WTC11 (cell line): ENCODE data around the gene GALE. TPM values are rescaled to one million over a fixed set of nuclear protein-coding genes. Genes with fewer than 3 reads are reported as not detected.

Experiments
- ATAC-seq: fragments of 200-7000 bp; cut with Tn5 transposase; 2 replicates; pipeline ENCODE4 v1.10.0; 2021; ENCODE audit warnings: mild to moderate bottlenecking, moderate library complexity
- CTCF ChIA-PET: fragments of 300-600 bp; sonication (Branson Sonifier 250); formaldehyde crosslinking; loops from one replicate; lab custom pipeline; 2021; ENCODE audit warnings: antibody characterized with exemption; lab: Charles Lee
- POLR2A ChIA-PET: fragments of 350-600 bp; sonication (Branson Sonifier 250); formaldehyde crosslinking; loops from one replicate; lab custom pipeline; 2021; ENCODE audit warnings: antibody characterized with exemption; lab: Charles Lee
- DNase-seq: peaks from one replicate; pipeline ENCODE4 v3.0.0; 2021; ENCODE audit warnings: low spot score
- H3K27ac Mint-ChIP-seq: 2 replicates; pipeline ENCODE4 v1.8.0; 2021; ENCODE audit warnings: mixed read lengths
- H3K27me3 Mint-ChIP-seq: 2 replicates; pipeline ENCODE4 v1.8.0; 2021; ENCODE audit warnings: low read depth, mild to moderate bottlenecking, moderate library complexity, mixed read lengths
- H3K36me3 Mint-ChIP-seq: 2 replicates; pipeline ENCODE4 v1.8.0; 2021; ENCODE audit warnings: mixed read lengths
- H3K4me1 Mint-ChIP-seq: 2 replicates; pipeline ENCODE4 v1.8.0; 2022; ENCODE audit warnings: mixed read lengths
- H3K4me3 Mint-ChIP-seq: 2 replicates; pipeline ENCODE4 v1.8.0; 2021; ENCODE audit warnings: mild to moderate bottlenecking, moderate library complexity, mixed read lengths
- H3K9me3 Mint-ChIP-seq: 2 replicates; pipeline ENCODE4 v1.8.0; 2021; ENCODE audit warnings: mixed read lengths
- CREB1 ChIP-seq: sonication (generic); formaldehyde crosslinking; IDR thresholded peaks from 2 replicates; pipeline ENCODE4 v1.8.0; 2023; ENCODE audit warnings: mild to moderate bottlenecking, missing genetic modification reagents
- CREM ChIP-seq: sonication (generic); formaldehyde crosslinking; IDR thresholded peaks from 2 replicates; pipeline ENCODE4 v1.8.1; 2022; ENCODE audit warnings: mild to moderate bottlenecking, missing genetic modification reagents, moderate library complexity
- ESRRA ChIP-seq: sonication (generic); formaldehyde crosslinking; IDR thresholded peaks from 2 replicates; pipeline ENCODE4 v1.8.1; 2022; ENCODE audit warnings: mild to moderate bottlenecking, missing genetic modification reagents, borderline replicate concordance
- ETV6 ChIP-seq: sonication (generic); formaldehyde crosslinking; IDR thresholded peaks from 2 replicates; pipeline ENCODE4 v1.8.1; 2022; ENCODE audit warnings: mild to moderate bottlenecking, missing genetic modification reagents
- FOXK1 ChIP-seq: sonication (generic); formaldehyde crosslinking; IDR thresholded peaks from 2 replicates; pipeline ENCODE4 v1.8.0; 2022; ENCODE audit warnings: mild to moderate bottlenecking, moderate library complexity, missing genetic modification reagents
- HMGA2 ChIP-seq: fragments of 250-450 bp; sonication (Bioruptor Pico); IDR thresholded peaks from 2 replicates; pipeline ENCODE4 v1.4.0; 2021; ENCODE audit warnings: mild to moderate bottlenecking, moderate library complexity
- NFATC4 ChIP-seq: fragments of 250-450 bp; sonication (Bioruptor Pico); IDR thresholded peaks from 2 replicates; pipeline ENCODE4 v1.9.0; 2021; ENCODE audit warnings: mild to moderate bottlenecking
- NFE2L1 ChIP-seq: sonication (generic); formaldehyde crosslinking; IDR thresholded peaks from 2 replicates; pipeline ENCODE4 v1.8.1; 2023; ENCODE audit warnings: missing genetic modification reagents
- ZNF121 ChIP-seq: sonication (generic); formaldehyde crosslinking; IDR thresholded peaks from 2 replicates; pipeline ENCODE4 v1.8.0; 2023; ENCODE audit warnings: missing genetic modification reagents
- total RNA-seq: library from RNA; stranded (reverse); gene quantifications from 3 replicates; pipeline ENCODE4 v1.2.3, GENCODE V29; 2021
- TF ChIP-seq, protein P1 (sequence below): sonication (generic); formaldehyde crosslinking; IDR thresholded peaks from 2 replicates; pipeline ENCODE4 v1.8.0; 2022; ENCODE audit warnings: mild to moderate bottlenecking, missing genetic modification reagents
- TF ChIP-seq, protein P2 (sequence below): sonication (generic); formaldehyde crosslinking; IDR thresholded peaks from 2 replicates; pipeline ENCODE4 v1.8.1; 2023; ENCODE audit warnings: mild to moderate bottlenecking, missing genetic modification reagents
- TF ChIP-seq, protein P3 (sequence below): sonication (generic); formaldehyde crosslinking; IDR thresholded peaks from 2 replicates; pipeline ENCODE4 v1.8.1; 2023; ENCODE audit warnings: mild to moderate bottlenecking, missing genetic modification reagents, moderate library complexity
- TF ChIP-seq, protein P4 (sequence below): sonication (generic); formaldehyde crosslinking; IDR thresholded peaks from 2 replicates; pipeline ENCODE4 v1.8.1; 2023; ENCODE audit warnings: mild to moderate bottlenecking, missing genetic modification reagents
- TF ChIP-seq, protein P5 (sequence below): sonication (generic); formaldehyde crosslinking; IDR thresholded peaks from 2 replicates; pipeline ENCODE4 v1.8.1; 2023; ENCODE audit warnings: mild to moderate bottlenecking, moderate library complexity, missing genetic modification reagents
- TF ChIP-seq, protein P6 (sequence below): fragments of 250-450 bp; sonication (Bioruptor Pico); IDR thresholded peaks from 2 replicates; pipeline ENCODE4 v2.1.2; 2022; ENCODE audit warnings: mild to moderate bottlenecking, moderate library complexity

GALE gene
- total RNA-seq, 1 experiment from 2014 or later = 30.3 TPM

DNA sequence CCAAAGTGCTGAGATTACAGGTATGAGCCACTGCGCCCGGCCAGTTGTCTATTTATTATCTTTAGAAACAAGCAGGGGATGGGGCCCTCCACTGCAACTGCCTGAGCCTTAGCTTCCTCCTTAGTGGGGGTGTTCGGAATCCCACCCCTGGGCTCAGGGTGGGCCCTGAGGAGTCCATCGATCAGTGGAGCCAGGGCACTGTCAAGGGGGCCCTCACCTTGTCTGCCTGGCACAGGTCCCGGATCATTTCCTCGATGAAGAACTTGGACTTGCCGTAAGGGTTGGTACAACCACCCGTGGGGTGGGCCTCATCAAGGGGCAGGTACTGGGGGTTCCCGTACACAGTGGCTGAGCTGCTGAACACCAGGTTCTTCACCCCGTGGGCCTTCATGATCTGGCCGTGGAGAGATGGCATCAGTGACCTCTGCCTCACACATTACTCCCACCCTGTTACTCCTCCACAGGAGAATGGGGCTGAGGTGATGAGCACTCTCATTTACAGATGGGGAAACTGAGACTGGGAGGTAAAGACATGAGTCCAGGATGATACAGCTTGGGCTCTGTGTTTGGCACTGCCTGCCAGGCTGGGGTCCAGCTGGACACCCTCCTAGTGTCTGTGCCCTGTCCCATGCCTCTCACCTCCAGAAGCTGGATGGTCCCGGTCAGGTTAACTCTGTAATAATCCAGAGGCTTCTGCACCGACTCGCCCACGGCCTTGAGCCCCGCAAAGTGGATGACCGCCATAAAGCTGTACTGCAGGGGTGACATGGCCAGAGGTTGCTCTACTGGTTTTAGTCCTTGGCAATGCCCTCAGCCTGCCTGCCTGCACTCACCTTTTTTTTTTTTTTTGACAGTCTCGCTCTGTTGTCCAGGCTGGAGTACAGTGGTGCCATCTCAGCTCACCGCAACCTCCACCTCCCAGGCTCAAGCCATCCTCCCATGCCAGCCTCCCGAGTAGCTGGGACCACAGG, 2.8 kb downstream of the GALE start:
- ChIA-PET CTCF (interaction anchor here (0.9 to 7.8 kb wide), 9 partner anchors 9 to 161 kb away, joined by 3 to 109 read pairs (median 4); partner anchors contain the start of gene PITHD1), POLR2A (no interaction called here)
- TF ChIP-seq ESRRA (CRISPR knock-in tag) (no peak), CREB1 (CRISPR knock-in tag) (no peak), NFATC4 (CRISPR knock-in tag) (no peak), HMGA2 (CRISPR knock-in tag) (no peak), ETV6 (no peak), NFE2L1 (CRISPR knock-in tag) (no peak), FOXK1 (CRISPR knock-in tag) (no peak), ZNF121 (CRISPR knock-in tag) (no peak), CREM (CRISPR knock-in tag) (no peak)
- TF ChIP-seq, protein P1, sequence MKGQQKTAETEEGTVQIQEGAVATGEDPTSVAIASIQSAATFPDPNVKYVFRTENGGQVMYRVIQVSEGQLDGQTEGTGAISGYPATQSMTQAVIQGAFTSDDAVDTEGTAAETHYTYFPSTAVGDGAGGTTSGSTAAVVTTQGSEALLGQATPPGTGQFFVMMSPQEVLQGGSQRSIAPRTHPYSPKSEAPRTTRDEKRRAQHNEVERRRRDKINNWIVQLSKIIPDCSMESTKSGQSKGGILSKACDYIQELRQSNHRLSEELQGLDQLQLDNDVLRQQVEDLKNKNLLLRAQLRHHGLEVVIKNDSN (CRISPR knock-in tag) = no peak
- TF ChIP-seq, protein P2, sequence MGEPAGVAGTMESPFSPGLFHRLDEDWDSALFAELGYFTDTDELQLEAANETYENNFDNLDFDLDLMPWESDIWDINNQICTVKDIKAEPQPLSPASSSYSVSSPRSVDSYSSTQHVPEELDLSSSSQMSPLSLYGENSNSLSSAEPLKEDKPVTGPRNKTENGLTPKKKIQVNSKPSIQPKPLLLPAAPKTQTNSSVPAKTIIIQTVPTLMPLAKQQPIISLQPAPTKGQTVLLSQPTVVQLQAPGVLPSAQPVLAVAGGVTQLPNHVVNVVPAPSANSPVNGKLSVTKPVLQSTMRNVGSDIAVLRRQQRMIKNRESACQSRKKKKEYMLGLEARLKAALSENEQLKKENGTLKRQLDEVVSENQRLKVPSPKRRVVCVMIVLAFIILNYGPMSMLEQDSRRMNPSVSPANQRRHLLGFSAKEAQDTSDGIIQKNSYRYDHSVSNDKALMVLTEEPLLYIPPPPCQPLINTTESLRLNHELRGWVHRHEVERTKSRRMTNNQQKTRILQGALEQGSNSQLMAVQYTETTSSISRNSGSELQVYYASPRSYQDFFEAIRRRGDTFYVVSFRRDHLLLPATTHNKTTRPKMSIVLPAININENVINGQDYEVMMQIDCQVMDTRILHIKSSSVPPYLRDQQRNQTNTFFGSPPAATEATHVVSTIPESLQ (CRISPR knock-in tag) = no peak
- TF ChIP-seq, protein P3, sequence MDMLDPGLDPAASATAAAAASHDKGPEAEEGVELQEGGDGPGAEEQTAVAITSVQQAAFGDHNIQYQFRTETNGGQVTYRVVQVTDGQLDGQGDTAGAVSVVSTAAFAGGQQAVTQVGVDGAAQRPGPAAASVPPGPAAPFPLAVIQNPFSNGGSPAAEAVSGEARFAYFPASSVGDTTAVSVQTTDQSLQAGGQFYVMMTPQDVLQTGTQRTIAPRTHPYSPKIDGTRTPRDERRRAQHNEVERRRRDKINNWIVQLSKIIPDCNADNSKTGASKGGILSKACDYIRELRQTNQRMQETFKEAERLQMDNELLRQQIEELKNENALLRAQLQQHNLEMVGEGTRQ (CRISPR knock-in tag) = no peak
- TF ChIP-seq, protein P4, sequence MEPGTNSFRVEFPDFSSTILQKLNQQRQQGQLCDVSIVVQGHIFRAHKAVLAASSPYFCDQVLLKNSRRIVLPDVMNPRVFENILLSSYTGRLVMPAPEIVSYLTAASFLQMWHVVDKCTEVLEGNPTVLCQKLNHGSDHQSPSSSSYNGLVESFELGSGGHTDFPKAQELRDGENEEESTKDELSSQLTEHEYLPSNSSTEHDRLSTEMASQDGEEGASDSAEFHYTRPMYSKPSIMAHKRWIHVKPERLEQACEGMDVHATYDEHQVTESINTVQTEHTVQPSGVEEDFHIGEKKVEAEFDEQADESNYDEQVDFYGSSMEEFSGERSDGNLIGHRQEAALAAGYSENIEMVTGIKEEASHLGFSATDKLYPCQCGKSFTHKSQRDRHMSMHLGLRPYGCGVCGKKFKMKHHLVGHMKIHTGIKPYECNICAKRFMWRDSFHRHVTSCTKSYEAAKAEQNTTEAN = no peak
- TF ChIP-seq, protein P5, sequence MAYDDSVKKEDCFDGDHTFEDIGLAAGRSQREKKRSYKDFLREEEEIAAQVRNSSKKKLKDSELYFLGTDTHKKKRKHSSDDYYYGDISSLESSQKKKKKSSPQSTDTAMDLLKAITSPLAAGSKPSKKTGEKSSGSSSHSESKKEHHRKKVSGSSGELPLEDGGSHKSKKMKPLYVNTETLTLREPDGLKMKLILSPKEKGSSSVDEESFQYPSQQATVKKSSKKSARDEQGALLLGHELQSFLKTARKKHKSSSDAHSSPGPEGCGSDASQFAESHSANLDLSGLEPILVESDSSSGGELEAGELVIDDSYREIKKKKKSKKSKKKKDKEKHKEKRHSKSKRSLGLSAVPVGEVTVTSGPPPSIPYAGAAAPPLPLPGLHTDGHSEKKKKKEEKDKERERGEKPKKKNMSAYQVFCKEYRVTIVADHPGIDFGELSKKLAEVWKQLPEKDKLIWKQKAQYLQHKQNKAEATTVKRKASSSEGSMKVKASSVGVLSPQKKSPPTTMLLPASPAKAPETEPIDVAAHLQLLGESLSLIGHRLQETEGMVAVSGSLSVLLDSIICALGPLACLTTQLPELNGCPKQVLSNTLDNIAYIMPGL (CRISPR knock-in tag) = no peak
- TF ChIP-seq, protein P6, sequence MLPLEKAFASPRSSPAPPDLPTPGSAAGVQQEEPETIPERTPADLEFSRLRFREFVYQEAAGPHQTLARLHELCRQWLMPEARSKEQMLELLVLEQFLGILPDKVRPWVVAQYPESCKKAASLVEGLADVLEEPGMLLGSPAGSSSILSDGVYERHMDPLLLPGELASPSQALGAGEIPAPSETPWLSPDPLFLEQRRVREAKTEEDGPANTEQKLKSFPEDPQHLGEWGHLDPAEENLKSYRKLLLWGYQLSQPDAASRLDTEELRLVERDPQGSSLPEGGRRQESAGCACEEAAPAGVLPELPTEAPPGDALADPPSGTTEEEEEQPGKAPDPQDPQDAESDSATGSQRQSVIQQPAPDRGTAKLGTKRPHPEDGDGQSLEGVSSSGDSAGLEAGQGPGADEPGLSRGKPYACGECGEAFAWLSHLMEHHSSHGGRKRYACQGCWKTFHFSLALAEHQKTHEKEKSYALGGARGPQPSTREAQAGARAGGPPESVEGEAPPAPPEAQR (CRISPR knock-in tag) = no peak
- no peak for ATAC-seq
- Mint-ChIP-seq H3K27me3 (peaks cover 17% of the 10 kb centered on the region), H3K36me3 (peaks cover 13% of the 10 kb centered on the region), H3K9me3 (no peaks in the 10 kb centered on the region), H3K4me1 (peaks cover 16% of the 10 kb centered on the region), H3K27ac (no peak overlapping the region), H3K4me3 (no peak overlapping the region)
- DNase-seq = no peak
